H7 (cell line): ENCODE data around the gene TLX2. TPM values are rescaled to one million over a fixed set of nuclear protein-coding genes. Genes with fewer than 3 reads are reported as not detected.
"Not testable (repeated sequence)": the region's sequence is repeated elsewhere in the genome, so short reads cannot be mapped to it uniquely, and the experiment has no call there.

Experiments
- DNase-seq: peaks from one replicate; pipeline ENCODE4 v3.0.0; 2012
- H3K27me3 ChIP-seq: 2 replicates; pipeline ENCODE4 v1.6.0; 2011; ENCODE audit warnings: mild to moderate bottlenecking, low read length; ENCODE audit not compliant: control insufficient read depth, insufficient read depth
- H3K36me3 ChIP-seq: replicated peaks from 2 replicates; pipeline ENCODE4 v1.5.1; 2011; ENCODE audit warnings: low read length; ENCODE audit not compliant: control insufficient read depth, insufficient read depth
- H3K4me3 ChIP-seq: 2 replicates; pipeline ENCODE4 v1.5.1; 2011; ENCODE audit warnings: low read depth, mild to moderate bottlenecking, control low read depth, low read length, moderate library complexity; ENCODE audit not compliant: insufficient read depth
- total RNA-seq: library from RNA; depleted of rRNA; stranded (reverse); fragments of >200 nt; shearing (Covaris generic); gene quantifications from 2 replicates; pipeline ENCODE4 v1.2.3, GENCODE V29; 2014; rRNA removed

The TLX2 gene
- not detected in 2 replicates for total RNA-seq

- peak within 1 kb of the TSS; percentile 34 for H3K4me3 ChIP-seq
- peak; percentile 87 for DNase-seq
- H3K36me3 ChIP-seq: no peaks in the 10 kb centered on the region
These were observed at the start of gene TLX2 for GRCh38 chr2:74514368-74515270. Gene TLX2, plus strand, starts transcription at chr2:74514450. Its CDS starts 357 bp downstream, at chr2:74514807.

GRCh38 chr2:74470742-74471141 lies 43.5 kb upstream of the TLX2 start:
- DNase-seq, H3K4me3 ChIP-seq: not testable (repeated sequence)

More at GRCh38 chr2:74514368-74515270, at the start of gene TLX2:
- H3K27me3 ChIP-seq: peaks cover 97% of the 10 kb centered on the region

GRCh38 chr2:74471332-74472065 lies 42.8 kb upstream of the TLX2 start:
- Histone ChIP-seq H3K27me3 (no peaks in the 10 kb centered on the region), H3K4me3 (peak overlapping the region; percentile 87), H3K36me3 (peaks cover 8% of the 10 kb centered on the region)
- DNase-seq: no peak

More at GRCh38 chr2:74470742-74471141, 43.5 kb upstream of the TLX2 start:
- not testable (repeated sequence) for H3K27me3 ChIP-seq, H3K36me3 ChIP-seq

GRCh38 chr2:74472086-74472944 lies 41.9 kb upstream of the TLX2 start, which contains the start of gene MRPL53:
Gene MRPL53, minus strand, starts transcription at chr2:74472680. Its CDS starts 20 bp downstream, at chr2:74472660.
- Histone ChIP-seq H3K4me3 (peak within 1 kb of the TSS; percentile 87), H3K27me3 (no peaks in the 10 kb centered on the region), H3K36me3 (peaks cover 8% of the 10 kb centered on the region)
- DNase-seq: peak; percentile 90

- Histone ChIP-seq H3K36me3 (peaks cover 8% of the 10 kb centered on the region), H3K27me3 (no peaks in the 10 kb centered on the region), H3K4me3 (peak overlapping the region; percentile 87)
- no peak for DNase-seq
These were observed 41.3 kb upstream of the TLX2 start for GRCh38 chr2:74472945-74473258.

- Histone ChIP-seq H3K36me3 (peaks cover 8% of the 10 kb centered on the region), H3K4me3 (no peak overlapping the region), H3K27me3 (no peaks in the 10 kb centered on the region)
- DNase-seq: no peak
These were observed 39.8 kb upstream of the TLX2 start for GRCh38 chr2:74474481-74474880.

GRCh38 chr2:74474899-74475298 lies 39.4 kb upstream of the TLX2 start:
- Histone ChIP-seq H3K27me3 (no peaks in the 10 kb centered on the region), H3K36me3 (peaks cover 8% of the 10 kb centered on the region), H3K4me3 (no peak overlapping the region)
- peak; percentile 68 for DNase-seq

- H3K36me3 ChIP-seq: peaks cover 7% of the 10 kb centered on the region
- H3K4me3 ChIP-seq: peak overlapping the region; percentile 93
- H3K27me3 ChIP-seq: no peaks in the 10 kb centered on the region; the same call in 1 of the 2 replicates
- no peak for DNase-seq
These were observed 32.8 kb upstream of the TLX2 start for GRCh38 chr2:74481431-74481830.

GRCh38 chr2:74481961-74482800 lies 32.1 kb upstream of the TLX2 start:
- H3K36me3 ChIP-seq: peaks cover 7% of the 10 kb centered on the region
- peak overlapping the region; percentile 93 for H3K4me3 ChIP-seq
- peak; percentile 83 for DNase-seq
- no peaks in the 10 kb centered on the region; the same call in 1 of the 2 replicates for H3K27me3 ChIP-seq

- H3K36me3 ChIP-seq: peaks cover 7% of the 10 kb centered on the region
- peak within 1 kb of the TSS; percentile 93 for H3K4me3 ChIP-seq
- H3K27me3 ChIP-seq: no peaks in the 10 kb centered on the region; the same call in 1 of the 2 replicates
- DNase-seq: peak; percentile 94
These were observed 31.2 kb upstream of the TLX2 start, which contains the start of the genes CCDC142 and TTC31 for GRCh38 chr2:74482801-74483674. Gene CCDC142, minus strand, starts transcription at chr2:74482998. Its CDS starts 161 bp downstream, at chr2:74482837. Gene TTC31, plus strand, starts transcription at chr2:74483081. Its CDS starts 15 bp downstream, at chr2:74483096.

- H3K36me3 ChIP-seq, DNase-seq, H3K27me3 ChIP-seq: not testable (repeated sequence)
- H3K4me3 ChIP-seq: peak overlapping the region; percentile 93
These were observed 30.5 kb upstream of the TLX2 start for GRCh38 chr2:74483675-74484164.

- Histone ChIP-seq H3K27me3 (no peaks in the 10 kb centered on the region; the same call in 1 of the 2 replicates), H3K4me3 (no peak overlapping the region), H3K36me3 (peaks cover 11% of the 10 kb centered on the region)
- DNase-seq: no peak
These were observed 28.1 kb upstream of the TLX2 start for GRCh38 chr2:74486141-74486540.
